Thyroid gland (tissue), 4 donors: ENCODE data around the gene LDB2. TPM values are rescaled to one million over a fixed set of nuclear protein-coding genes. Genes with fewer than 3 reads are reported as not detected.

Source experiments
- DNase-seq, 2 donors: peaks; one replicate each; pipeline ENCODE4 v3.0.0-alpha.2; 2019
- H3K27ac ChIP-seq, 3 donors: fragments of 200-600 bp; sonication (generic); 1 replicate in 2 of 3; 2 replicates in 1 of 3; pipeline ENCODE4 v1.5.1; 2016 to 2019; ENCODE audit warnings: mild to moderate bottlenecking in 1 of 3, moderate library complexity in 1 of 3
- H3K27me3 ChIP-seq: fragments of 200-600 bp; sonication (generic); one replicate; pipeline ENCODE4 v1.5.1; 2019
- H3K36me3 ChIP-seq, 2 donors: fragments of 200-600 bp; sonication (generic); one replicate each; pipeline ENCODE4 v1.5.1; 2016 to 2019
- H3K4me1 ChIP-seq, 2 donors: fragments of 200-600 bp; sonication (generic); one replicate each; pipeline ENCODE4 v1.5.1; 2017 to 2019
- H3K4me3 ChIP-seq, 3 donors: fragments of 200-600 bp; sonication (generic); replicated peaks in 1 of 3; 1 replicate in 2 of 3; 2 replicates in 1 of 3; pipeline ENCODE4 v1.5.1; 2016; ENCODE audit warnings: mild to moderate bottlenecking in 1 of 3
- H3K9me3 ChIP-seq: fragments of 200-600 bp; sonication (generic); one replicate; pipeline ENCODE4 v1.5.1; 2017
- CTCF ChIP-seq, 6 experiments: fragments of 200-600 bp in 3 of 6; fragments of 450-650 bp in 3 of 6; sonication (generic) in 3 of 6; IDR thresholded peaks; one replicate each; pipeline ENCODE4 v1.5.1; 2016 to 2019; ENCODE audit warnings: antibody characterized with exemption in 6 of 6, mild to moderate bottlenecking in 2 of 6, inconsistent platforms in 1 of 6, moderate library complexity in 1 of 6
- POLR2A ChIP-seq, 2 donors: fragments of 450-650 bp; IDR thresholded peaks; one replicate each; pipeline ENCODE4 v1.6.1; 2017; ENCODE audit warnings: antibody characterized with exemption in 2 of 2, mild to moderate bottlenecking in 2 of 2, moderate library complexity in 1 of 2
- WGBS, 2 donors: methylation state at CpG; one replicate each; pipeline ENCODE4 v1.1.5; 2017; 5-methylcytosine and 5-hydroxymethylcytosine counted together
- intact Hi-C: fragments of 100-400 bp; cut with DNase I; formaldehyde crosslinking; loops from one replicate; pipeline ENCODE4 v1.15.1; 2023
- total RNA-seq, 4 donors: library from RNA; depleted of rRNA; stranded (reverse); fragments of >200 nt; gene quantifications; one replicate each; pipeline ENCODE4 v1.2.3, GENCODE V29; 2016

The LDB2 gene
- total RNA-seq, 4 donors from 2014 or later, result 19.9 to 71.5 (median 41.1) TPM

- H3K27ac ChIP-seq, result peak overlapping the region in 2 of 3 donors; percentile 33 to 63
- H3K4me1 ChIP-seq, result peaks cover 12 to 17% of the 10 kb centered on the region in 2 donors
- no peaks in the 10 kb centered on the region for H3K36me3 ChIP-seq
- no peak for TF ChIP-seq POLR2A (IDR thresholded peaks at IDR 0.05)
- no peak for TF ChIP-seq CTCF (IDR thresholded peaks at IDR 0.05)
- peak; percentile 28 to 44 for DNase-seq
- intact Hi-C loops, result no loop called here
- no peak overlapping the region for H3K4me3 ChIP-seq
- no peaks in the 10 kb centered on the region for H3K27me3 ChIP-seq
- H3K9me3 ChIP-seq, result no peaks in the 10 kb centered on the region
- 85 to 92% methylated on average over 9 of the region's 9 CpGs for WGBS, 2 donors
These were observed 205.4 kb downstream of the LDB2 start for GRCh38 chr4:16692961-16693506.

- Histone ChIP-seq H3K27ac (peak overlapping the region in 2 of 3 donors; percentile 33 to 63), H3K36me3 (no peaks in the 10 kb centered on the region), H3K27me3 (no peaks in the 10 kb centered on the region), H3K9me3 (no peaks in the 10 kb centered on the region), H3K4me3 (no peak overlapping the region), H3K4me1 (peaks cover 12 to 17% of the 10 kb centered on the region in 2 donors)
- intact Hi-C loops, result no loop called here
- no peak for TF ChIP-seq CTCF (IDR thresholded peaks at IDR 0.05)
- TF ChIP-seq POLR2A (IDR thresholded peaks at IDR 0.05), result no peak
- peak; percentile 21 to 35 for DNase-seq
- WGBS, 2 donors, result 72 to 89% methylated on average over 2 of the region's 2 CpGs
These were observed 205.9 kb downstream of the LDB2 start for GRCh38 chr4:16692524-16692923.

GRCh38 chr4:16692046-16692445, 206.4 kb downstream of the LDB2 start:
- 77 to 80% methylated on average over 4 of the region's 4 CpGs for WGBS, 2 donors
- DNase-seq, result no peak
- H3K36me3 ChIP-seq, result no peaks in the 10 kb centered on the region
- TF ChIP-seq CTCF (IDR thresholded peaks at IDR 0.05) (no peak), POLR2A (IDR thresholded peaks at IDR 0.05) (no peak)
- no peak overlapping the region for H3K4me3 ChIP-seq
- peak overlapping the region in 1 of 3 donors; percentile 63 for H3K27ac ChIP-seq
- H3K4me1 ChIP-seq, result peaks cover 12 to 17% of the 10 kb centered on the region in 2 donors
- H3K27me3 ChIP-seq, result no peaks in the 10 kb centered on the region
- H3K9me3 ChIP-seq, result no peaks in the 10 kb centered on the region
- intact Hi-C loops, result no loop called here

- DNase-seq, result no peak
- 85 to 86% methylated on average over 1 of the region's 1 CpG for WGBS, 2 donors
- H3K27ac ChIP-seq, result no peak overlapping the region
These were observed 207.0 kb downstream of the LDB2 start for GRCh38 chr4:16691450-16691849.

More at GRCh38 chr4:16691450-16691849, 207.0 kb downstream of the LDB2 start:
- TF ChIP-seq CTCF (IDR thresholded peaks at IDR 0.05) (no peak), POLR2A (IDR thresholded peaks at IDR 0.05) (no peak)
- intact Hi-C loops, result no loop called here
- H3K27me3 ChIP-seq, result no peaks in the 10 kb centered on the region
- H3K36me3 ChIP-seq, result no peaks in the 10 kb centered on the region
- no peak overlapping the region for H3K4me3 ChIP-seq
- H3K4me1 ChIP-seq, result peaks cover 12 to 17% of the 10 kb centered on the region in 2 donors
- H3K9me3 ChIP-seq, result no peaks in the 10 kb centered on the region
